HFFc6 (cell line): ENCODE data around the gene MNAT1. TPM values are rescaled to one million over a fixed set of nuclear protein-coding genes. Genes with fewer than 3 reads are reported as not detected.

Experiments
- DNase-seq: peaks from one replicate; pipeline ENCODE4 v3.0.0-alpha.2; 2018
- H3K27ac Mint-ChIP-seq: 2 replicates; pipeline ENCODE4 v1.8.0; 2020; ENCODE audit warnings: mild to moderate bottlenecking, mixed read lengths
- H3K27me3 Mint-ChIP-seq: 2 replicates; pipeline ENCODE4 v1.8.0; 2021; ENCODE audit warnings: mild to moderate bottlenecking, moderate library complexity, mixed read lengths; ENCODE audit not compliant: insufficient read depth
- H3K36me3 Mint-ChIP-seq: 2 replicates; pipeline ENCODE4 v1.8.0; 2021; ENCODE audit warnings: low read depth, mixed read lengths
- H3K4me1 Mint-ChIP-seq: 2 replicates; pipeline ENCODE4 v1.8.0; 2020; ENCODE audit warnings: low read depth, mixed read lengths
- H3K4me3 Mint-ChIP-seq: 2 replicates; pipeline ENCODE4 v1.8.0; 2020; ENCODE audit warnings: mild to moderate bottlenecking, moderate library complexity, mixed read lengths
- H3K9me3 Mint-ChIP-seq: 2 replicates; pipeline ENCODE4 v1.8.0; 2020; ENCODE audit warnings: mild to moderate bottlenecking, mixed read lengths
- total RNA-seq, 6 experiments: library from RNA; stranded (reverse); fragmentation: NEBNext Ultra II Directional; extraction: Animal tissue kit (Norgen Biotek cat#: 25700); gene quantifications; 2 replicates in 1 of 6; 3 replicates in 5 of 6; pipeline ENCODE4 v1.2.3, GENCODE V29; 2021
- TF ChIP-seq, protein P1 (sequence below): fragments of 200-600 bp; sonication (generic); IDR thresholded peaks from 2 replicates; pipeline ENCODE4 v1.5.0; 2021; ENCODE audit warnings: antibody characterized with exemption, mild to moderate bottlenecking

Gene MNAT1
- total RNA-seq, 6 experiments from 2014 or later: 55.8 to 69.4 (median 58.7) TPM

DNA sequence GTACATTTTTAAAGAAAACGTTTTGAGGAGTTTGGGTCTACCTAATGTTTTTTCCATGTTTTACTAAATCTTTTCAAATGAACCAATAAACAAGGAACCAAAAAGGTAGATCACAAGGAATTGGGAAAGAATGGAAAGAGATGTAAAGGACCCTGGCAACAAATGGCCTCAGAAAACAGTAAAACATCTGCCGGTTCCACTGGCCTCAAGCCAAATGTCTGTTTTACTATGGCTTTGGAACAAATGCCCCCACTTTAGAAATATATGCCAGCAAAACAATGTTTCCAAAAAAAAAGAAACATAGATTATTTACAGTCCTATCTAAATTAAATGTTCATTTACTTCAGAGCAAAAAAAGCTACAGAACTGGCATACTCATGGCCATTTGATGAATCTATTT is 243.3 kb downstream of the MNAT1 start:
- Mint-ChIP-seq H3K9me3 (no peaks in the 10 kb centered on the region), H3K36me3 (peaks cover 35% of the 10 kb centered on the region), H3K4me1 (peaks cover 4% of the 10 kb centered on the region), H3K4me3 (peak overlapping the region; percentile 45), H3K27me3 (no peaks in the 10 kb centered on the region), H3K27ac (no peak overlapping the region)
- no peak for DNase-seq
- TF ChIP-seq, protein P1, sequence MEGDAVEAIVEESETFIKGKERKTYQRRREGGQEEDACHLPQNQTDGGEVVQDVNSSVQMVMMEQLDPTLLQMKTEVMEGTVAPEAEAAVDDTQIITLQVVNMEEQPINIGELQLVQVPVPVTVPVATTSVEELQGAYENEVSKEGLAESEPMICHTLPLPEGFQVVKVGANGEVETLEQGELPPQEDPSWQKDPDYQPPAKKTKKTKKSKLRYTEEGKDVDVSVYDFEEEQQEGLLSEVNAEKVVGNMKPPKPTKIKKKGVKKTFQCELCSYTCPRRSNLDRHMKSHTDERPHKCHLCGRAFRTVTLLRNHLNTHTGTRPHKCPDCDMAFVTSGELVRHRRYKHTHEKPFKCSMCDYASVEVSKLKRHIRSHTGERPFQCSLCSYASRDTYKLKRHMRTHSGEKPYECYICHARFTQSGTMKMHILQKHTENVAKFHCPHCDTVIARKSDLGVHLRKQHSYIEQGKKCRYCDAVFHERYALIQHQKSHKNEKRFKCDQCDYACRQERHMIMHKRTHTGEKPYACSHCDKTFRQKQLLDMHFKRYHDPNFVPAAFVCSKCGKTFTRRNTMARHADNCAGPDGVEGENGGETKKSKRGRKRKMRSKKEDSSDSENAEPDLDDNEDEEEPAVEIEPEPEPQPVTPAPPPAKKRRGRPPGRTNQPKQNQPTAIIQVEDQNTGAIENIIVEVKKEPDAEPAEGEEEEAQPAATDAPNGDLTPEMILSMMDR: no peak

DNA sequence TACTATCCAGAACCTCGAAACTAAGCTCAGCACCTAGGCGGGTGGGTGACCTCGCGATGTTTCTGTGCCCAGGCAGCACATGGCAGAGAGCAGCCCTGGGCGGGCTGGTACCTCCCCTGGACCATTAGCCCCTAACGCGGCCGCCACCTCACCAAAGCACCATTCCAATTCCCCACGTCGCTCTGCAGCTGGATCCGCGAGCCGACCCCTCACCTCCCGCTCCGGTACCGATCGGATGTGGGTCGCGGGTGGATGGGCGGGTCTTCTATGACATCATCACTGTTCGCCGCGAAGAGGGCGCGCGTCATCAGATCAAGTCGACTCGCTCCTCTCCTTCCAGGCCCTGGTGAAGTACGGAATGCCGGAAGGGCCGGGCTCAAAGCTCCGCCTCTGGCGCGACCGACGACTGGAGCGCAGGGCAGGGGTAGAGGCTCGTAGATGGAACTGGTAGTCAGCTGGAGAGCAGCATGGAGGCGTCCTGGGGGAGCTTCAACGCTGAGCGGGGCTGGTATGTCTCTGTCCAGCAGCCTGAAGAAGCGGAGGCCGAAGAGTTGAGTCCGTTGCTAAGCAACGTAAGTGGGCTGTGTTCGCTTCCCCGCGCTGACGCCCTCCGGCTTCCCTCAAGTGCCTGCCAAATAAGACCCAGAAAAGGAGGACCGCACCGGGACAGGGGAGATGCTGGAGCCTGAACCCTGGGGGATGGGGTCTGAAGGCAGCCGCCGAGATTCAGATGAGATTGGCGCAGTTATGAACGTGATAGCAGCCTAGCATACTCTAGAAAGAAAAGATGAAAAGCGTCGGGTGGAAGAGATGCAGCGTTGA is 246.5 kb downstream of the MNAT1 start, which contains the start of the genes SLC38A6 and TRMT5:
SLC38A6 (plus strand) TSS at position 435 of the 822 bp plus-strand sequence; CDS start at position 468, 33 bp downstream.
TRMT5 (minus strand) TSS at position 269 of the 822 bp plus-strand sequence; CDS start at position 163, 106 bp downstream.
- Mint-ChIP-seq H3K9me3 (no peaks in the 10 kb centered on the region), H3K36me3 (peaks cover 35% of the 10 kb centered on the region), H3K27ac (no peak within 1 kb of the TSS), H3K4me1 (no peaks in the 10 kb centered on the region; the same call in 1 of the 2 replicates), H3K27me3 (no peaks in the 10 kb centered on the region), H3K4me3 (no peak within 1 kb of the TSS)
- TF ChIP-seq, protein P1: no peak
- DNase-seq: peak; percentile 96

DNA sequence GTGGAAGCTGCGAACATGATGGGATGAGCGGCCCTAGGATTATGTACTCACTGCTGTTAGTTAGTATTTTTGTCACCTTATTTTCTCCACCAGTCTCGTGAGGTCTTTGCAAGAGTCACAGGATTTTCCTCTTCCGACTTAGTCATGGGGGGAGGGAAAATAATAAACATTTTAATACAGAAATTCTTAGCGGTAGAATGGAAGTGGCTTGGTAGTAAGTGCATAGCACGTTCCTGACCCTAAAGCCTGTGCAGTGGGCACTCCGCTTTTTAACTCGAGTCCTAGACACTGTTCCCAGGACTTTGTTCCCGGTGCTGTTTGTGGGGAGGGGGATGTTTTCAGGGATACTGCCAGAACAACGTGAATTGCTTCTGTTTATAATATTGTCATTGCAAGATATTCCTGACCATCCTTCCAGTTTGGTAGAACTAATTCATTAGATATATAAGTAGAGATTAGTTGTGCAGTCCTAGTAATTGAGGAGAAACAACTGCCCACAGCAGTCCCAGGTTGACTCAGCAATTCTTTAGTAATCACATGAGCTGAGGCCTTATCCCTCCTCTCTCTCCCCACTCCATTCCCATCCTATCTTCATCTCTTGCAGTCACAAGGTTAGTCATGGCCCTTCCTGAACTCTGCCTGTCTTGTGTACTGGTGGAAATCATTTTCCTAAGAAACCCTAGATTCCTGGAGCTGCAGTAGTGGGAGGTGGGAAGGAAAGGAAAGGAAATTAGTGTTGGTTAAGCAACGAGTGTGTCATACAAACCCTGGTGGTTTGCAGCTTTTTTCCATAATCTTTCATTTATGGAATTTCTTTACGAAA is 247.3 kb downstream of the MNAT1 start:
- Mint-ChIP-seq H3K9me3 (no peaks in the 10 kb centered on the region), H3K27ac (no peak overlapping the region), H3K4me1 (no peaks in the 10 kb centered on the region; the same call in 1 of the 2 replicates), H3K4me3 (no peak overlapping the region), H3K36me3 (peaks cover 29% of the 10 kb centered on the region), H3K27me3 (no peaks in the 10 kb centered on the region)
- DNase-seq: peak; percentile 77
- TF ChIP-seq, protein P1: no peak

DNA sequence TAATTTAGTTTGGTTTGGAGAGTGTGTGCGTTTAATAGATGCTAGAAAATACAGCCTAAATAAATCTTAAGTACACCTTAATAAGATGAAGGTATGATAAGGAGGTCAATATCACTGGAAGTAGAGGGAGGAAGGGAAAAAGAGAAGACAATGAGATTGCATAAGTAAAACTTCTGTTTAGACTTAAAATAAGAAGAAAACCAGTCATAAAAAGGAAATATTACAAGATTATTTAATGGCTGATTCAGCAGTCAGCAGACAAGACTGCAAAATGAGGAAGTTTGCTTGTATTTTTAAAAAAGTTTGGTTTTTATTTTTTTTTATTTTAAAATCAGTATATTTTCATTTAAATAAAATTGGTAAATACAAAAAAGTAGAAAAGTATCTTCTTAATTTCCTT is 249.6 kb downstream of the MNAT1 start:
- DNase-seq: no peak
- TF ChIP-seq, protein P1: no peak
- H3K27me3 Mint-ChIP-seq: no peaks in the 10 kb centered on the region
- H3K9me3 Mint-ChIP-seq: no peaks in the 10 kb centered on the region
- H3K27ac Mint-ChIP-seq: no peak overlapping the region
- no peaks in the 10 kb centered on the region; the same call in 1 of the 2 replicates for H3K4me1 Mint-ChIP-seq
- peaks cover 18% of the 10 kb centered on the region for H3K36me3 Mint-ChIP-seq
- no peak overlapping the region for H3K4me3 Mint-ChIP-seq

DNA sequence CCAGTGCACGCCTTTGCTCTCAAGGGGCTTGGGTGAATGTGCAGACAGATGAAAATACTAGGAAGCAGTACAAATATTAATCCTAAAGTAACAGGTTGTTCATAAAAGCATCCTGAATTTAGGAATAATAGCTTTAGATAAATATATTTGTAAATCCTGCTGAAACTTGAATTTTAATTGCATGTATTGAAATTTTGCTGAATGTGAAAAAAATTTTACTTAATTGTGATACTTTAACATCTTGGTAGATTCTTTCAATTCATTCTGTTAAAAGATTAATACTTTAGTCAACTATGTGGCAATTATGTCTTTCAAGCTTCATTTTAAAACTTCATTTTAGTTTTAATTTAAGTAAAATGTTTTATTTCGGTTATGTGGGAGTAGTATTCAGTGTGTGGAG is 251.9 kb downstream of the MNAT1 start:
- no peak for DNase-seq
- Mint-ChIP-seq H3K9me3 (no peaks in the 10 kb centered on the region), H3K27ac (no peak overlapping the region), H3K4me1 (no peaks in the 10 kb centered on the region), H3K4me3 (no peak overlapping the region), H3K27me3 (0 out of 2 replicates have a peak, but pooled peaks cover 1% of the 10 kb centered on the region), H3K36me3 (peaks cover 14% of the 10 kb centered on the region)
- TF ChIP-seq, protein P1: no peak
